Aorta (tissue), 5 donors: ENCODE results near the gene CDK15. TPM values are rescaled to one million over a fixed set of nuclear protein-coding genes. Genes with fewer than 3 reads are reported as not detected.

Experiments
- ATAC-seq: fragments of 200-7000 bp; cut with Tn5 transposase; one replicate; pipeline ENCODE4 v1.9.1; 2022; ENCODE audit warnings: moderate library complexity; ENCODE audit not compliant: low FRiP score
- DNase-seq, 2 donors: peaks; one replicate each; pipeline ENCODE4 v3.0.0-alpha.2; 2020
- H3K27ac ChIP-seq, 2 donors: one replicate each; pipeline ENCODE4 v1.5.1; 2013; ENCODE audit warnings: low read length in 2 of 2, mild to moderate bottlenecking in 2 of 2, moderate library complexity in 2 of 2, control low read depth in 1 of 2, inconsistent platforms in 1 of 2, low read depth in 1 of 2
- H3K27me3 ChIP-seq, 2 donors: one replicate each; pipeline ENCODE4 v1.6.1; 2013; ENCODE audit warnings: control low read depth in 1 of 2, low read length in 1 of 2, mild to moderate bottlenecking in 1 of 2, moderate library complexity in 1 of 2; ENCODE audit not compliant: insufficient read depth in 2 of 2, control insufficient read depth in 1 of 2
- H3K36me3 ChIP-seq, 2 donors: one replicate each; pipeline ENCODE4 v1.6.1; 2013; ENCODE audit warnings: control low read depth in 1 of 2, low read length in 1 of 2, mild to moderate bottlenecking in 1 of 2; ENCODE audit not compliant: insufficient read depth in 2 of 2, control insufficient read depth in 1 of 2
- H3K4me1 ChIP-seq, 2 donors: one replicate each; pipeline ENCODE4 v1.6.1; 2013; ENCODE audit warnings: low read length in 2 of 2, control low read depth in 1 of 2, mild to moderate bottlenecking in 1 of 2, moderate library complexity in 1 of 2; ENCODE audit not compliant: insufficient read depth in 2 of 2, control insufficient read depth in 1 of 2
- H3K4me3 ChIP-seq, 2 donors: one replicate each; pipeline ENCODE4 v1.5.1; 2013; ENCODE audit warnings: low read length in 2 of 2, control low read depth in 1 of 2, mild to moderate bottlenecking in 1 of 2
- H3K9me3 ChIP-seq: one replicate; pipeline ENCODE4 v1.6.1; 2013; ENCODE audit warnings: mild to moderate bottlenecking, low read length; ENCODE audit not compliant: control insufficient read depth
- WGBS, 2 donors: extraction: QIAGEN DNeasy Blood & Tissue Kit; methylation state at CpG; one replicate each; pipeline ENCODE4 v1.1.7; 2013; 5-methylcytosine and 5-hydroxymethylcytosine counted together
- intact Hi-C, 2 donors: fragments of 100-400 bp; cut with DNase I; formaldehyde crosslinking; loops; one replicate each; pipeline versions ENCODE4 v1.14.2 to v1.15.0; 2022
- polyA plus RNA-seq, 2 donors: library from polyadenylated mRNA; stranded (reverse); fragments of 200-250 nt; gene quantifications; one replicate each; pipeline ENCODE4 v1.2.3, GENCODE V29; 2013
- total RNA-seq, 2 donors: library from RNA; stranded (reverse); fragmentation: NEBNext Ultra II Directional; extraction: Animal tissue kit (Norgen Biotek cat#: 25700); gene quantifications; one replicate each; pipeline ENCODE4 v1.2.1, GENCODE V29; 2021
- donor health status: healthy with polysubstance abuse.
- donor health status: Bipolar disorder and iron deficiency.
- donor health status: DM: no; HTN: no; CAD: no.
- donor health status: DM: no; HTN: no; CAD: no.
- donor health status: DM: yes; HTN: yes; CAD: no.

CDK15 gene
- total and polyA plus RNA-seq, 4 donors = 0.56 to 7.7 (median 3.5) TPM

GRCh38 chr2:201932511-201932910, 126.2 kb downstream of the CDK15 start:
- no peaks in the 10 kb centered on the region for H3K4me1 ChIP-seq
- 27 to 44% methylated on average over 3 of the region's 3 CpGs for WGBS, 2 donors
- no peak overlapping the region for H3K4me3 ChIP-seq
- no peaks in the 10 kb centered on the region for H3K27me3 ChIP-seq
- intact Hi-C loops = no loop called here
- H3K27ac ChIP-seq = no peak overlapping the region
- no peak for ATAC-seq
- DNase-seq = no peak
- no peaks in the 10 kb centered on the region for H3K36me3 ChIP-seq
- no peaks in the 10 kb centered on the region for H3K9me3 ChIP-seq

- H3K4me3 ChIP-seq = no peak overlapping the region
- ATAC-seq (no peak), DNase-seq (no peak)
- H3K36me3 ChIP-seq = no peaks in the 10 kb centered on the region
- no peak overlapping the region for H3K27ac ChIP-seq
- 35 to 42% methylated on average over 7 of the region's 7 CpGs for whole genome bisulfite sequencing, 2 donors
- intact Hi-C loops = no loop called here
- no peaks in the 10 kb centered on the region for H3K27me3 ChIP-seq
- H3K9me3 ChIP-seq = no peaks in the 10 kb centered on the region
- H3K4me1 ChIP-seq = no peaks in the 10 kb centered on the region
Measured at GRCh38 chr2:201933792-201934237, 127.5 kb downstream of the CDK15 start.

GRCh38 chr2:201936817-201937216, 130.5 kb downstream of the CDK15 start:
- no peaks in the 10 kb centered on the region for H3K36me3 ChIP-seq
- no peaks in the 10 kb centered on the region for H3K27me3 ChIP-seq
- no peak for ATAC-seq
- WGBS, 2 donors = 94% methylated on average over 4 of the region's 4 CpGs
- intact Hi-C loops = no loop called here
- H3K4me1 ChIP-seq = no peaks in the 10 kb centered on the region
- H3K9me3 ChIP-seq = no peaks in the 10 kb centered on the region
- DNase-seq = no peak
- H3K27ac ChIP-seq = no peak overlapping the region
- H3K4me3 ChIP-seq = no peak overlapping the region

GRCh38 chr2:201937343-201937742, 131.0 kb downstream of the CDK15 start:
- no peaks in the 10 kb centered on the region for H3K9me3 ChIP-seq
- intact Hi-C loops = no loop called here

DNA sequence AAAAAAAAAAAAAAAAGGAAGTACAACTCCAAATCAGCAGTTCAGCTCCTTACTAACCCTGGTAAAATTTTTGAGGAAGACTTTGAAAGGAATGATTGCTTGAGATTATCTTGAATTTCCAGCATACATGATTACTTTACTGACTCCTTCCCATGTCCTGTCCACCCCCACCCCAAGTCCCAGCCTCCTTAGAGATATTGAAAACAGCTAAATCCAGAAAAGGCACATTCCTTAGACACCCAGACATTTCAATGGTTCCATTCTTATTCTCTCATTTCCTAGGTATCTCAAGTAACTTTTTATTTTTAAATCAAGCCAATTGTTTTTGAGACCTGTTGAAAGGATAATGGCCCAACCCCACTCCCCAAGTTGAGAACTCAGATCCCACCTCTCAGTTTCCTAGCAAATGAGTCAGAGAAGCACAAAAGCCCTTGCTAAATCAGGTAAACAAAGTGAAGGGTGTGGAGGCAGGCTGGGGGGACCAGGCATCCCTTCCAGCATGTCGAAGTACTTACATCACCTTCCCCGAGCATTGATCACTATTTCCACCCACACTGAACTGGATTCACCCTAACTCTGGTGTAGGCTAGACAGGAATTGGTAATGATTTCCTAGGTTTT, 131.9 kb downstream of the CDK15 start:
- DNase-seq = no peak
- Histone ChIP-seq H3K4me1 (no peaks in the 10 kb centered on the region), H3K9me3 (no peaks in the 10 kb centered on the region), H3K27ac (no peak overlapping the region), H3K36me3 (no peaks in the 10 kb centered on the region), H3K27me3 (no peaks in the 10 kb centered on the region), H3K4me3 (no peak overlapping the region)
- WGBS, 2 donors = 94 to 96% methylated on average over 2 of the region's 2 CpGs
- no peak for ATAC-seq
- intact Hi-C loops = no loop called here

More at GRCh38 chr2:201937343-201937742, 131.0 kb downstream of the CDK15 start:
- WGBS, 2 donors = 98% methylated on average over 4 of the region's 4 CpGs
- Histone ChIP-seq H3K4me1 (no peaks in the 10 kb centered on the region), H3K27me3 (no peaks in the 10 kb centered on the region), H3K4me3 (no peak overlapping the region), H3K36me3 (no peaks in the 10 kb centered on the region), H3K27ac (no peak overlapping the region)
- DNase-seq (no peak), ATAC-seq (no peak)

DNA sequence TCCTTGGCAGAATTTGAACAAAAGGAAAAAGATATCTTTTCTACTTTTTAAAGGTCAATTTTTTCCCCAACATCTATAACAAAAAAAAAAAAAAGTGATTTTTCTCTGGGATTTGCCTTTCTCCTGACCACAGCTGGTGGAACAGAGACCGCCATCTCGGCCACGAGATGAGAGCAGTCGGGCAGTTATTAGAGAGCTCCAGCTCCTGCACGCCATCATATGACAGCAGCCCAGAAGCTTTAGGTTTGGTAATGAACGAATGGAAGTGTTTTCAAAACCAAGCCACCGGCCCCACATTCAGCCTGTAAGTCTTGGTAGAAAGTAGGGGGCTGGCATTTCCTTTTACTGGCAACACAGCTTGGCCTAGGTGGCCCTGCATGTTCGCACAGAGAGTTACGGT, 132.4 kb downstream of the CDK15 start:
- no peak for DNase-seq
- no peak overlapping the region for H3K4me3 ChIP-seq
- no peaks in the 10 kb centered on the region for H3K27me3 ChIP-seq
- intact Hi-C loops = no loop called here
- no peaks in the 10 kb centered on the region for H3K36me3 ChIP-seq
- H3K9me3 ChIP-seq = no peaks in the 10 kb centered on the region
- H3K27ac ChIP-seq = no peak overlapping the region
- 95 to 97% methylated on average over 9 of the region's 9 CpGs for WGBS, 2 donors
- ATAC-seq = no peak
- H3K4me1 ChIP-seq = no peaks in the 10 kb centered on the region

DNA sequence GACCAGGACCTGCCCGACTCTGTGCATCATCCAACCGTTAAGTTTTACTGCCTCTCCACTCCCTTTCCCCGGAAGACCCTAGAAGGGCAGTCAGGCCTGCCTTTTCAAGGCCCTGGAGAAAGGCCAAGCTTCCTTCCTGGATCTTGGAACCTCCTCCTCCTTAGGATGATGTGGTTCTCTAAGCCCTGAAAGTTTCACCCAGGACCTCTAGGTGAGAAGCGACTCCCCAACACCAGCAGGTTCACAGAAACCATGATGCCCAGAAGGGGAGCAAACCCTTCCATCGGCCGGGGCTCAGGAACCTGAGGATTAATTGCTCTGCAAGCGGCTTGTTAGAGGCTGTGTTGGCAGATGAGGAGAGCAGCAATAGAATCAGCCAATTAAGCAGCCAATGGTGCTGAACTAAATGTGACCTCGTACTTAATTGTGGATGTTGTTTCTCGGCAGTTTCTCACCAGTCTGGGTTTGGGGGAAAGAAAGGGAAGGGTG, 133.2 kb downstream of the CDK15 start:
- Histone ChIP-seq H3K9me3 (no peaks in the 10 kb centered on the region), H3K4me3 (no peak overlapping the region), H3K36me3 (no peaks in the 10 kb centered on the region), H3K27me3 (no peaks in the 10 kb centered on the region), H3K27ac (no peak overlapping the region), H3K4me1 (no peaks in the 10 kb centered on the region)
- 71% methylated on average over 9 of the region's 9 CpGs for WGBS, 2 donors
- DNase-seq (no peak), ATAC-seq (no peak)
- intact Hi-C loops = no loop called here

DNA sequence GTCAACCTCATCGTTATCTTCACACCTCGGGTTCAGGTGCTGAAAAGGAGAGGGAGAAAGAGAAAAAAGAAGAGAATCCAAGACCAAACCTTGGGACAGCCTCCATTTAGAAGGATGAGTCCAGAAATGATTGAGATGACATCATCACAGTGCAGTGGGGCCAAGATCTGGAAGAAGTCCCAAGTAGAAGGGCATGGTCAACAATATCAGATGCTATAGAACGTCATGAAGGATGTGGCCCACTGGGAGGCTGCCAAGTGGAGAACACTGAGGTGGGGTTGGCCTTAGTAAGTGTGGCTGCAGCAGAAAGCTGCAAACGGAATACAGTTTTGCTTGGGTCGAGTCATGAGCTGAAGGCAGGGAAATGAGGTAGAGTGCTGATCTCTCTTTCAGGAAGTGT, 136.2 kb downstream of the CDK15 start:
- Histone ChIP-seq H3K4me1 (no peaks in the 10 kb centered on the region), H3K9me3 (no peaks in the 10 kb centered on the region), H3K27ac (no peak overlapping the region), H3K36me3 (no peaks in the 10 kb centered on the region), H3K4me3 (no peak overlapping the region), H3K27me3 (no peaks in the 10 kb centered on the region)
- no peak for DNase-seq
- 70 to 73% methylated on average over 5 of the region's 5 CpGs for WGBS, 2 donors
- intact Hi-C loops = no loop called here
- no peak for ATAC-seq
